HCT116 (cell line): Measurements from ENCODE around the gene AFAP1L1. TPM values are rescaled to one million over a fixed set of nuclear protein-coding genes. Genes with fewer than 3 reads are reported as not detected.

Source experiments
- ATAC-seq: fragments of 200-7000 bp; cut with Tn5 transposase; 2 replicates; pipeline ENCODE4 v1.9.1; 2020; ENCODE audit warnings: mild to moderate bottlenecking, moderate library complexity
- BruUV-seq: library from RNA; stranded (reverse); fragments of 400-500 nt; replicated peaks from 2 replicates; lab custom pipeline; 2021; lab: Mats Ljungman, UMichigan
- CTCF ChIA-PET: fragments of 300-600 bp; sonication (Branson Sonifier 250); formaldehyde crosslinking; loops from one replicate; lab custom pipeline; 2021; ENCODE audit warnings: antibody characterized with exemption; lab: Charles Lee
- POLR2A ChIA-PET: fragments of 300-600, 350-600 bp; sonication (Branson Sonifier 250); formaldehyde crosslinking; loops from one replicate; lab custom pipeline; 2021; ENCODE audit warnings: antibody characterized with exemption; lab: Charles Lee
- RAD21 ChIA-PET, 2 experiments: fragments of 300-600 bp; sonication (Branson Sonifier 250); formaldehyde crosslinking; loops; one replicate each; lab custom pipeline; 2023; ENCODE audit warnings: low total read pairs in 2 of 2; ENCODE audit not compliant: uncharacterized antibody in 2 of 2, unreplicated experiment in 2 of 2, low non-redundant PET in 1 of 2; lab: Charles Lee
- DNase-seq: peaks from one replicate; pipeline ENCODE4 v3.0.0-alpha.2; 2010; ENCODE audit warnings: low read depth, low spot score
- H2AFZ ChIP-seq: fragments of 200-600 bp; shearing (Covaris generic), sonication (generic); 2 replicates; pipeline ENCODE4 v1.6.1; 2017; ENCODE audit warnings: low read depth, mixed run types, mixed read lengths, antibody characterized with exemption, low read length; ENCODE audit not compliant: poor library complexity, severe bottlenecking
- H3K27ac ChIP-seq: 2 replicates; pipeline ENCODE4 v1.5.1; 2012; ENCODE audit warnings: low read depth, low read length
- H3K27me3 ChIP-seq: fragments of 200-600 bp; sonication (generic); 2 replicates; pipeline ENCODE4 v1.6.1; 2016; ENCODE audit warnings: mixed run types, low read length, mixed read lengths; ENCODE audit not compliant: insufficient read depth
- H3K36me3 ChIP-seq, 2 experiments: fragments of 200-500 bp in 1 of 2; fragments of 200-600 bp in 1 of 2; sonication (Bioruptor generic) in 1 of 2; sonication (generic) in 1 of 2; 2 replicates each; pipeline versions ENCODE4 v1.5.1 to v1.6.1; 2014 to 2016; ENCODE audit warnings: low read length in 2 of 2, inconsistent platforms in 1 of 2, mixed read lengths in 1 of 2, mixed run types in 1 of 2; ENCODE audit not compliant: insufficient read depth in 2 of 2, control insufficient read depth in 1 of 2
- H3K4me1 ChIP-seq, 2 experiments: fragments of 200-600 bp in 1 of 2; sonication (generic) in 1 of 2; 2 replicates each; pipeline versions ENCODE4 v1.5.1 to v1.6.1; 2012 to 2017; ENCODE audit warnings: low read length in 2 of 2, inconsistent platforms in 1 of 2, mild to moderate bottlenecking in 1 of 2, mixed read lengths in 1 of 2, mixed run types in 1 of 2, moderate library complexity in 1 of 2; ENCODE audit not compliant: insufficient read depth in 2 of 2, control insufficient read depth in 1 of 2
- H3K4me2 ChIP-seq: fragments of 200-600 bp; sonication (generic); 2 replicates; pipeline ENCODE4 v1.6.1; 2017; ENCODE audit warnings: mixed run types, low read length, mixed read lengths
- H3K4me3 ChIP-seq, 2 experiments: fragments of 200-600 bp in 1 of 2; sonication (generic) in 1 of 2; replicated peaks in 1 of 2; 2 replicates each; pipeline ENCODE4 v1.5.1; 2011 to 2016; ENCODE audit warnings: low read length in 2 of 2, control low read depth in 1 of 2, low read depth in 1 of 2, mild to moderate bottlenecking in 1 of 2, mixed read lengths in 1 of 2, mixed run types in 1 of 2
- H3K79me2 ChIP-seq: fragments of 200-600 bp; sonication (generic); 2 replicates; pipeline ENCODE4 v1.6.1; 2017; ENCODE audit warnings: mild to moderate bottlenecking, mixed run types, low read length, moderate library complexity, mixed read lengths; ENCODE audit not compliant: insufficient read depth
- H3K9ac ChIP-seq: fragments of 200-600 bp; sonication (generic); 2 replicates; pipeline ENCODE4 v1.6.1; 2016; ENCODE audit warnings: low read length, mixed read lengths
- H3K9me2 ChIP-seq: fragments of 200-600 bp; sonication (generic), shearing (Covaris generic); 2 replicates; pipeline ENCODE4 v1.6.1; 2017; ENCODE audit warnings: mixed run types, mild to moderate bottlenecking, moderate library complexity; ENCODE audit not compliant: insufficient read depth
- H3K9me3 ChIP-seq, 2 experiments: fragments of 200-500 bp in 1 of 2; fragments of 200-600 bp in 1 of 2; sonication (Bioruptor generic) in 1 of 2; sonication (generic) in 1 of 2; 2 replicates each; pipeline ENCODE4 v1.6.1; 2014 to 2017; ENCODE audit warnings: low read length in 2 of 2, mixed read lengths in 2 of 2, inconsistent platforms in 1 of 2, low read depth in 1 of 2, mild to moderate bottlenecking in 1 of 2, mixed run types in 1 of 2, moderate library complexity in 1 of 2; ENCODE audit not compliant: control insufficient read depth in 1 of 2, insufficient read depth in 1 of 2
- H4K20me1 ChIP-seq: fragments of 200-600 bp; sonication (generic), shearing (Covaris generic); 2 replicates; pipeline ENCODE4 v1.6.1; 2017; ENCODE audit warnings: mixed run types, mild to moderate bottlenecking, moderate library complexity; ENCODE audit not compliant: insufficient read depth
- ATF3 ChIP-seq: IDR thresholded peaks from 2 replicates; pipeline ENCODE4 v1.6.1; 2012
- CBX3 ChIP-seq: IDR thresholded peaks from 2 replicates; pipeline ENCODE4 v1.6.1; 2012; ENCODE audit warnings: low read depth
- CEBPB ChIP-seq: IDR thresholded peaks from 2 replicates; pipeline ENCODE4 v1.6.1; 2012; ENCODE audit warnings: low read depth
- CTCF ChIP-seq, 3 experiments: fragments of 200-600 bp in 1 of 3; sonication (generic) in 1 of 3; IDR thresholded peaks in 2 of 3; conservative IDR thresholded peaks in 1 of 3; 2 replicates each; pipeline ENCODE4 v1.5.1; 2012 to 2017; ENCODE audit warnings: low read depth in 2 of 3, low read length in 2 of 3, antibody characterized with exemption in 1 of 3, borderline replicate concordance in 1 of 3, control low read depth in 1 of 3, mild to moderate bottlenecking in 1 of 3, mixed read lengths in 1 of 3, mixed run types in 1 of 3, moderate library complexity in 1 of 3; ENCODE audit not compliant: insufficient read depth in 1 of 3
- EGR1 ChIP-seq: IDR thresholded peaks from 2 replicates; pipeline ENCODE4 v1.6.1; 2012; ENCODE audit warnings: low read depth
- EZH2phosphoT487 ChIP-seq: fragments of 200-600 bp; IDR thresholded peaks from 2 replicates; pipeline ENCODE4 v1.6.1; 2018; ENCODE audit warnings: antibody characterized with exemption, borderline replicate concordance
- FOSL1 ChIP-seq: IDR thresholded peaks from 2 replicates; pipeline ENCODE4 v1.6.1; 2012; ENCODE audit warnings: low read depth
- MAX ChIP-seq: IDR thresholded peaks from 2 replicates; pipeline ENCODE4 v1.6.1; 2012
- RAD21 ChIP-seq: IDR thresholded peaks from 2 replicates; pipeline ENCODE4 v1.6.1; 2012; ENCODE audit warnings: low read depth, mild to moderate bottlenecking
- REST ChIP-seq: IDR thresholded peaks from 2 replicates; pipeline ENCODE4 v1.6.1; 2012; ENCODE audit warnings: low read depth
- SIN3A ChIP-seq: IDR thresholded peaks from 2 replicates; pipeline ENCODE4 v1.6.1; 2012; ENCODE audit warnings: low read depth
- SP1 ChIP-seq: IDR thresholded peaks from 2 replicates; pipeline ENCODE4 v1.6.1; 2012; ENCODE audit warnings: low read depth
- intact Hi-C: fragments of 100-400 bp; cut with micrococcal nuclease; formaldehyde crosslinking; loops from 2 replicates; pipeline ENCODE4 v1.10.0; 2022
- total RNA-seq: library from RNA; stranded (reverse); gene quantifications from one replicate; pipeline ENCODE4 v1.2.1, GENCODE V29; 2021; ENCODE audit not compliant: unreplicated experiment

Gene AFAP1L1
- total RNA-seq, 1 experiment from 2014 or later = 4.3 TPM

- ChIA-PET RAD21 (interaction anchor here in 1 of 2 experiments (2.2 kb wide), 1 partner anchor 51 kb away, joined by 8 read pairs; no protein-coding TSS in a partner anchor), POLR2A (no interaction called here), CTCF (interaction anchor here (1.4 to 2.1 kb wide), 2 partner anchors 62 to 181 kb away, joined by 5 to 8 read pairs; no protein-coding TSS in a partner anchor)
- intact Hi-C loops = loop anchor here (2.0 kb wide), 1 partner anchor 235 kb away; no protein-coding TSS in a partner anchor
- H3K36me3 ChIP-seq = no peaks in the 10 kb centered on the region
- BruUV-seq = no TSS peak
- H2AFZ ChIP-seq = no peak overlapping the region
- TF ChIP-seq REST = no peak
- TF ChIP-seq CEBPB = no peak
- TF ChIP-seq SP1 = no peak
- no peak for TF ChIP-seq ATF3
- no peak for TF ChIP-seq EZH2phosphoT487
- no peak for TF ChIP-seq RAD21
- TF ChIP-seq CBX3 = no peak
- TF ChIP-seq CTCF (IDR thresholded peaks at IDR 0.05 in 2 of 3, conservative IDR thresholded peaks at IDR 0.05 in 1 of 3; ENCODE audit: borderline replicate concordance in 1 of 3, insufficient read depth in 1 of 3, low read depth in 2 of 3, low read length in 2 of 3) = no peak
- TF ChIP-seq MAX = no peak
- no peak for TF ChIP-seq SIN3A
- no peak for TF ChIP-seq FOSL1
- no peak for TF ChIP-seq EGR1
- H4K20me1 ChIP-seq = no peaks in the 10 kb centered on the region
- no peak for ATAC-seq
- H3K79me2 ChIP-seq = no peaks in the 10 kb centered on the region
- no peak overlapping the region for H3K4me2 ChIP-seq
- H3K9me2 ChIP-seq = no peaks in the 10 kb centered on the region
- no peak overlapping the region for H3K4me3 ChIP-seq
- DNase-seq = no peak
- H3K27me3 ChIP-seq = no peaks in the 10 kb centered on the region
- peaks cover 0 to 6% of the 10 kb centered on the region in 2 experiments; a peak in 2 of 4 replicates for H3K4me1 ChIP-seq
- H3K27ac ChIP-seq = no peak overlapping the region
- H3K9ac ChIP-seq = no peak overlapping the region
- no peaks in the 10 kb centered on the region for H3K9me3 ChIP-seq
Measured at GRCh38 chr5:149383399-149383798, 111.7 kb downstream of the AFAP1L1 start.
